22Rv1 (cell line): ENCODE data around the gene DPP7.
"Not testable (repeated sequence)": the region's sequence is repeated elsewhere in the genome, so short reads cannot be mapped to it uniquely, and the experiment has no call there.

Experiments used
- H3K27ac ChIP-seq: fragments of 450-650 bp; 2 replicates; pipeline ENCODE4 v1.5.1; 2017
- CTCF ChIP-seq: fragments of 450-650 bp; IDR thresholded peaks from 2 replicates; pipeline ENCODE4 v1.5.1; 2017; ENCODE audit warnings: mild to moderate bottlenecking
- ZFX ChIP-seq: fragments of 450-650 bp; IDR thresholded peaks from 2 replicates; pipeline ENCODE4 v1.6.1; 2017; ENCODE audit warnings: antibody characterized with exemption, borderline replicate concordance

DPP7 gene

GRCh38 chr9:137138722-137139467 lies 24.4 kb upstream of the DPP7 start, which contains the start of gene GRIN1:
Gene GRIN1 (plus strand): TSS chr9:137139154. CDS start chr9:137139487, 333 bp downstream.
- no peak for TF ChIP-seq ZFX
- TF ChIP-seq CTCF, result no peak
- no peak within 1 kb of the TSS; the same call in 1 of the 2 replicates for H3K27ac ChIP-seq

- no peak overlapping the region; the same call in 1 of the 2 replicates for H3K27ac ChIP-seq
- TF ChIP-seq ZFX (no peak), CTCF (no peak)
Observed at GRCh38 chr9:137138058-137138721, 23.7 kb upstream of the DPP7 start.

- TF ChIP-seq CTCF (no peak), ZFX (no peak)
- H3K27ac ChIP-seq, result no peak overlapping the region; the same call in 1 of the 2 replicates
Observed at GRCh38 chr9:137136881-137137607, 22.5 kb upstream of the DPP7 start.

- peak overlapping the region; percentile 59 for H3K27ac ChIP-seq
- no peak for TF ChIP-seq ZFX
- TF ChIP-seq CTCF, result no peak
Observed at GRCh38 chr9:137136261-137136880, 21.8 kb upstream of the DPP7 start.

- H3K27ac ChIP-seq, result not testable (repeated sequence)
Observed at GRCh38 chr9:137135154-137135553, 20.6 kb upstream of the DPP7 start.

GRCh38 chr9:137134191-137134590 lies 19.7 kb upstream of the DPP7 start:
- H3K27ac ChIP-seq, result no peak overlapping the region
- TF ChIP-seq ZFX (no peak), CTCF (no peak)

- peak overlapping the region; percentile 93 for H3K27ac ChIP-seq
- no peak for TF ChIP-seq ZFX
- no peak for TF ChIP-seq CTCF
Observed at GRCh38 chr9:137130176-137130755, 15.7 kb upstream of the DPP7 start.
